K562 (cell line): ENCODE results near the gene CCPG1. TPM values are rescaled to one million over a fixed set of nuclear protein-coding genes. Genes with fewer than 3 reads are reported as not detected.
A peak's percentile ranks its signal among the peaks of the same experiment; 100 is the strongest.

Experiments used
- AFF1 ChIP-seq, 2 experiments: fragments of 450-650 bp; IDR thresholded peaks; 2 replicates each; pipeline ENCODE4 v1.6.1; 2018; ENCODE audit warnings: mild to moderate bottlenecking in 2 of 2, low read depth in 1 of 2; ENCODE audit not compliant: partially characterized antibody in 2 of 2
- ARID3B ChIP-seq: fragments of 250-450 bp; sonication (Bioruptor Pico); IDR thresholded peaks from 2 replicates; pipeline ENCODE4 v1.4.0; 2020; ENCODE audit warnings: borderline replicate concordance
- CEBPB ChIP-seq: fragments of 450-650 bp; IDR thresholded peaks from 2 replicates; pipeline ENCODE4 v1.6.1; 2016; ENCODE audit warnings: missing genetic modification characterization, missing compliant biosample characterization
- CUX1 ChIP-seq: fragments of 200-800 bp; sonication (Bioruptor generic); IDR thresholded peaks from 2 replicates; pipeline ENCODE4 v1.6.1; 2016; ENCODE audit warnings: missing genetic modification characterization, missing compliant biosample characterization
- E2F1 ChIP-seq: sonication (generic); formaldehyde crosslinking; IDR thresholded peaks from 2 replicates; pipeline ENCODE4 v1.8.1; 2023; ENCODE audit warnings: mild to moderate bottlenecking, missing genetic modification reagents, moderate library complexity
- JUN ChIP-seq, 2 experiments: sonication (generic) in 1 of 2; formaldehyde crosslinking in 1 of 2; IDR thresholded peaks; 2 replicates each; pipeline versions ENCODE4 v1.6.1 to v1.8.0; 2012 to 2022; ENCODE audit warnings: borderline replicate concordance in 2 of 2, mild to moderate bottlenecking in 2 of 2, improper control_type of control experiment in 1 of 2, low read depth in 1 of 2, low read length in 1 of 2, missing genetic modification reagents in 1 of 2
- MEIS2 ChIP-seq: fragments of 450-650 bp; IDR thresholded peaks from 2 replicates; pipeline ENCODE4 v1.6.1; 2014; ENCODE audit warnings: mild to moderate bottlenecking; ENCODE audit not compliant: partially characterized antibody
- OTX1 ChIP-seq: fragments of 450-650 bp; formaldehyde crosslinking; IDR thresholded peaks from 2 replicates; pipeline ENCODE4 v1.4.0; 2022; ENCODE audit warnings: mild to moderate bottlenecking
- PATZ1 ChIP-seq: fragments of 250-450 bp; sonication (Bioruptor Pico); IDR thresholded peaks from 2 replicates; pipeline ENCODE4 v1.5.0; 2020; ENCODE audit warnings: mild to moderate bottlenecking, borderline replicate concordance
- TOE1 ChIP-seq, 2 experiments: fragments of 450-650 bp in 1 of 2; sonication (generic) in 1 of 2; formaldehyde crosslinking in 1 of 2; IDR thresholded peaks; 2 replicates each; pipeline versions ENCODE4 v1.7.1 to v1.8.0; 2016 to 2022; ENCODE audit warnings: borderline replicate concordance in 2 of 2, mild to moderate bottlenecking in 2 of 2, antibody characterized with exemption in 1 of 2, inconsistent platforms in 1 of 2, low read depth in 1 of 2, missing genetic modification reagents in 1 of 2, moderate library complexity in 1 of 2
- ZNF780A ChIP-seq: fragments of 250-450 bp; sonication (Bioruptor Pico); IDR thresholded peaks from 2 replicates; pipeline ENCODE4 v1.5.0; 2021; ENCODE audit warnings: mild to moderate bottlenecking
- polyA plus RNA-seq, 8 experiments: library from polyadenylated mRNA; depleted of rRNA in 4 of 8; stranded (reverse) in 5 of 8; unstranded in 3 of 8; fragments of >200 nt; fragmentation: Nextera tagmentation in 2 of 8; fragmentation: Illumina TruSeq in 1 of 8; extraction: Ambion mirVana in 2 of 8; extraction: Trizol in 1 of 8; gene quantifications; 2 replicates each; pipeline versions ENCODE4 v1.2.1 to v1.2.3, GENCODE V29; 2011 to 2014; ENCODE audit warnings: inconsistent platforms in 1 of 8, missing spikeins in 1 of 8
- total RNA-seq, 7 experiments: library from RNA; depleted of rRNA in 6 of 7; stranded (reverse); fragments of >200 nt in 6 of 7; fragmentation: Illumina TruSeq in 2 of 7; extraction: Trizol in 2 of 7; gene quantifications; 2 replicates each; pipeline versions ENCODE4 v1.2.1 to v1.2.3, GENCODE V29; 2011 to 2021; ENCODE audit warnings: low replicate concordance in 1 of 7

The CCPG1 gene
- total and polyA plus RNA-seq, 9 of the 15 experiments (the other 6 are each of a cell fraction or from before 2014, with no cell fraction given): 33.0 to 54.9 (median 41.1) TPM

GRCh38 chr15:55401786-55402246 is 6.3 kb downstream of the CCPG1 start (continued):
- no peak for TF ChIP-seq OTX1
- no peak for TF ChIP-seq CUX1 (CRISPR knock-in tag)
- TF ChIP-seq E2F1 (CRISPR knock-in tag): no peak
- TF ChIP-seq PATZ1 (CRISPR knock-in tag): peak; percentile 92; the same call in 1 of the 2 replicates
- no peak for TF ChIP-seq CEBPB (tag)
- TF ChIP-seq AFF1 (IDR thresholded peaks at IDR 0.05; ENCODE audit: low read depth in 1 of 2, partially characterized antibody in 2 of 2): no peak
- no peak for TF ChIP-seq TOE1 (IDR thresholded peaks at IDR 0.05; ENCODE audit: borderline replicate concordance)
- TF ChIP-seq TOE1 (CRISPR knock-in tag; IDR thresholded peaks at IDR 0.05; ENCODE audit: borderline replicate concordance, low read depth): no peak
- TF ChIP-seq JUN (IDR thresholded peaks at IDR 0.05; ENCODE audit: borderline replicate concordance, low read depth, low read length): no peak
- TF ChIP-seq JUN (CRISPR knock-in tag; IDR thresholded peaks at IDR 0.05; ENCODE audit: borderline replicate concordance): no peak
- no peak for TF ChIP-seq ARID3B
- TF ChIP-seq ZNF780A (CRISPR knock-in tag): no peak
- no peak for TF ChIP-seq MEIS2
